HEK293 (cell line): ENCODE results near the gene ARL14EPL.

Experiments
- AEBP2 ChIP-seq: fragments of 450-650 bp; formaldehyde crosslinking; IDR thresholded peaks from 2 replicates; pipeline ENCODE4 v1.5.1; 2016; ENCODE audit warnings: missing biosample characterization, missing genetic modification characterization, borderline replicate concordance
- CTCF ChIP-seq: fragments of 450-650 bp; formaldehyde crosslinking; IDR thresholded peaks from 2 replicates; pipeline ENCODE4 v1.5.1; 2016; ENCODE audit warnings: missing biosample characterization, missing genetic modification characterization
- PRDM6 ChIP-seq: fragments of 450-650 bp; formaldehyde crosslinking; IDR thresholded peaks from 2 replicates; pipeline ENCODE4 v1.5.1; 2017; ENCODE audit warnings: missing biosample characterization, missing genetic modification characterization
- WT1 ChIP-seq: fragments of 450-650 bp; formaldehyde crosslinking; IDR thresholded peaks from 2 replicates; pipeline ENCODE4 v1.5.1; 2016; ENCODE audit warnings: missing biosample characterization, missing genetic modification characterization
- YY1 ChIP-seq: fragments of 450-650 bp; formaldehyde crosslinking; IDR thresholded peaks from 2 replicates; pipeline ENCODE4 v1.5.1; 2018; ENCODE audit warnings: missing biosample characterization, missing genetic modification characterization
- ZNF776 ChIP-seq: fragments of 450-650 bp; formaldehyde crosslinking; IDR thresholded peaks from 2 replicates; pipeline ENCODE4 v1.5.0; 2017; ENCODE audit warnings: missing biosample characterization, missing genetic modification characterization, borderline replicate concordance

GRCh38 chr5:116076496-116076895, 44.2 kb downstream of the ARL14EPL start:
- TF ChIP-seq CTCF (tag by site-specific recombination), result no peak
- TF ChIP-seq AEBP2 (tag by site-specific recombination), result no peak
- TF ChIP-seq WT1 (tag by site-specific recombination), result no peak
- TF ChIP-seq YY1 (tag by site-specific recombination), result no peak
- TF ChIP-seq ZNF776 (tag by site-specific recombination), result no peak
- TF ChIP-seq PRDM6 (tag by site-specific recombination), result no peak
